A549 (cell line): ENCODE data around the gene ZNF484.
"Not testable (repeated sequence)": the region's sequence is repeated elsewhere in the genome, so short reads cannot be mapped to it uniquely, and the experiment has no call there.

Experiments
- CEBPB ChIP-seq, 2 experiments: fragments of >200 bp in 1 of 2; sonication (Bioruptor Twin) in 1 of 2; formaldehyde crosslinking in 1 of 2; IDR thresholded peaks; 2 replicates each; pipeline ENCODE4 v1.6.1; 2012 to 2016
- CTCF ChIP-seq: fragments of >200 bp; sonication (Bioruptor Twin); formaldehyde crosslinking; IDR thresholded peaks from 3 replicates; pipeline ENCODE4 v1.5.1; 2016
- HMGXB4 ChIP-seq: fragments of 250-450 bp; sonication (Bioruptor Pico); IDR thresholded peaks from 2 replicates; pipeline ENCODE4 v1.5.0; 2021; ENCODE audit warnings: mild to moderate bottlenecking, moderate library complexity, borderline replicate concordance
- JUN ChIP-seq, 2 experiments: fragments of >200 bp; sonication (Bioruptor Twin); formaldehyde crosslinking; IDR thresholded peaks; 2 replicates in 1 of 2; 3 replicates in 1 of 2; pipeline ENCODE4 v1.6.1; 2016 to 2017
- POLR2A ChIP-seq: IDR thresholded peaks from 2 replicates; pipeline ENCODE4 v1.6.1; 2012; ENCODE audit warnings: mild to moderate bottlenecking, low read length
- REST ChIP-seq: fragments of 200-600 bp; sonication (generic); IDR thresholded peaks from 2 replicates; pipeline ENCODE4 v1.6.1; 2016; ENCODE audit warnings: antibody characterized with exemption, mild to moderate bottlenecking, moderate library complexity
- RNF2 ChIP-seq: fragments of 200-600 bp; sonication (generic); IDR thresholded peaks from 2 replicates; pipeline ENCODE4 v1.6.1; 2016; ENCODE audit warnings: low read depth, mild to moderate bottlenecking, antibody characterized with exemption, moderate library complexity, borderline replicate concordance
- ZSCAN20 ChIP-seq: fragments of 250-450 bp; sonication (Bioruptor Pico); IDR thresholded peaks from 2 replicates; pipeline ENCODE4 v1.8.0; 2022; ENCODE audit warnings: mild to moderate bottlenecking, moderate library complexity

GRCh38 chr9:92825065-92825464 lies 52.8 kb downstream of the ZNF484 start:
- not testable (repeated sequence) for TF ChIP-seq CEBPB (IDR thresholded peaks at IDR 0.05); ZSCAN20 (CRISPR knock-in tag); REST; RNF2; CTCF; POLR2A; JUN (IDR thresholded peaks at IDR 0.05); HMGXB4 (CRISPR knock-in tag)
